ENCODE measurements around the gene MYT1.

Gene MYT1

DNA sequence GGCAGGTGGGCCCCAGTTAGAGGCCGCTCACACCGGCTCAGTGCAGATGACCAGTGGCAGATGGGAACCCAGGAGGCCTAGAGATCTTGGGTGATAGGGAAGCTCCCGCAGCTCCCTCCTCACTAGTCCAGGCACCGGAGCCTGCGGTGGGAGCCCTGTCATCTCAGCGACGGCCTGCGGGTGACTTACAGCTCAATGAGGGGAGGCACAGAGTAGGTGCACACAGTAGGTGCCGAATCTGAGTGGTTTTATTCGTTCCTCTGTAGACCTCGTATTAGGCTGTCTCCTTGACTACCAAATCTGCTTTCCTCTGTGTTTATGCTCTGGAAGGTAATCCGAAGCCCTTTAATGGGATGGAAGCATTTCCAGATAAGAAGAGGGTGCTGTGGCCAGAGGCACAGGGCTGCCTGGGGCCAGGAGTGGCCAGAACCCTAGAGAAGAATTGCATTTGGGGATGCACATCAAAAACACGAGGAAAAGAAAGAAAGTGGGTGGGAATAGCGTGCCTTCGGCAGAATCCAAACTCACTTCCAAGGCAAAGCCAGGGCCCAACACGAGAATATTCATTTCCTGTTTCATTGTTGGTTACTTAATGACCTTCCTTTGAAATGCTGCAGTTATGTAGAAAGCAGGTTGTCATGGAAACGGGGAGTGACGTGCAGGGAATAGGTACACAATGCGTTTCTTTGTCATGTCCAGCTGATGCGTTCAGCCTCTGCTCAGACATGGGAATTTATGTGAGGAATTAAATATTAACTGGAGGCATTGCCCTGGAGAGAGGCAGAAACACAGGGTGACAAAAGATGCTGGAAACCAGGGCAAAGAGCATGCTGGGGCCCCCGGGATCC, 24.7 kb downstream of the MYT1 start:
- DNase-seq (ENCODE audit: low read depth in 1 of 2, low spot score in 1 of 2): no peak

DNA sequence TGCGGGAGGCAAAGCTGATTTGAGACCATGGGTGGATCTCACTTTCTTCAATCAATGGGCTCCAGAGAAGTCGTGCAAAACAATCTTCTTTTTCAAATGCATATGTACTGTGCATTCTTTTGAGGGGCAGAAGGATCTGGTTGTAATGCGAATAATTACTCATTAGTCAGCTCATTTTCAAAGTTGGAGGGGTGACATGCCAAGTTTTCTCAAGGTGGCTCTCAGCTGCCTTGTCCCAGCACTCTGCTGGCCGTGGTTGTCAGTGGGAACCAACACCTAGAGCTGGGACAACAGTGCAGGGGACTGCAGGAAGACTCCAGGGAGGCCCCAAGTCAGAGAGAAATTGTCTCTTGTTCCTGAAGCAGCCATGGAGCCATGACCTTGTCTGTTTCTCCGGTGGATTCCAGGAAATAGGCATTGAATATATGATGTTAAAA, 25.3 kb downstream of the MYT1 start:
- no peak for DNase-seq (ENCODE audit: low read depth in 1 of 2, low spot score in 1 of 2)

DNA sequence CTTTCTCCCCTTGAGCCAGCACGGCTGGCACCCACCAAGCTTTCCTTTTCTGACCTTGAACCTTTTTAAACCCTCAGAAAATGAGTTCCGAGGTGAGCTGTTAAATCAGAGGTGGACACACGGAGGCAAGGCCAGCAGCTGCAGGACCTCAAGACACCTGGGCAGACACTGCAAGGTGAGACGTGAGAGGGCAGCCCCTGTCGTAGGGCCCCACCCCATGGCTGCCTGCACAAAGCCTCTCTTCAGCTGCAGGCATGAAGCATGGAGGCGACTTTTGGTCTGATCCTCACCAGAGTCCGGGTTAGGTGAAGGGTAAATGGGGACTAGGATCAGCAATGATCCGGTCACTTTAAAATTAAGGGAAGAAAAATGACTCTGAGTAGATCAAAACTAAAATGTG, 25.7 kb downstream of the MYT1 start:
- DNase-seq (ENCODE audit: low read depth in 1 of 2, low spot score in 1 of 2): no peak

DNA sequence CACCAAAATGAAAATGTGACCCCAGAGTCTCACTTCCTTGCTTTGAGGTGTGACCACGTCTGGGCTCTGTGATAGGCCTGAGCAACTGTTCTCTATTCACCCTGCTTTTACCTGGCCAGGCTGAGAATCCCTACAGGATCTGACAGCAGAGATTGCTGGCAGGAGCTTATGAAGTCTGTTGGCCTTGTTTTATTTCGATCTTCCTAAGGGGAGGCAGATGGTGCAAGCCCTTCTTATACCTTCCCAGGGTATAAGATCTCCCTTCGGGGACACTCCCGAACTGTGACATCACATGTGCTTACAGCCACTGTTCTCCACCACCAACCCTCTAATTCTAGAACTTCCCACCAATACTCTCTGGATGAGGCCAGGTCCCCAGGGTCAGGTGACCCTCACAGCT, 26.8 kb downstream of the MYT1 start:
- DNase-seq (ENCODE audit: low read depth in 1 of 2, low spot score in 1 of 2): no peak

DNA sequence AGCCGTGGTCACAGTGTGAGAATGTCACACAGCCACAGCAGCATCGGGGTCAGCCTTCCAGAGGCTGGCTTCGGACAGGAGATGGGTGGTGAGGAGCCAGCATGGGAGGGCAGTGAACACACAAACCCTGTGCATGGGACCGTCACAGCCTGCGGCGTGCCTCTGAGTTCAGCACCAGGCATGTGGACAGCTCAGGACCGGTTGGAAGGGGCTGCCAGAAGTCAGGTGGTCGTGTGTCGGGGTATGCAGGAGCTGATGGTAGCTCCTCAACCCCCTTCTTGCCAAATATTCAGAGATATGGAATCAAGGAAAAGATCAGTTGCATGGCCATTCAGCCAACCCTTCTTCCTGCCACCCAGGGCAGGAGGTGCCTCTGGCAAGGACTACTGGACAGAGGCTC, 28.2 kb downstream of the MYT1 start:
- no peak for DNase-seq (ENCODE audit: low read depth in 1 of 2, low spot score in 1 of 2)

DNA sequence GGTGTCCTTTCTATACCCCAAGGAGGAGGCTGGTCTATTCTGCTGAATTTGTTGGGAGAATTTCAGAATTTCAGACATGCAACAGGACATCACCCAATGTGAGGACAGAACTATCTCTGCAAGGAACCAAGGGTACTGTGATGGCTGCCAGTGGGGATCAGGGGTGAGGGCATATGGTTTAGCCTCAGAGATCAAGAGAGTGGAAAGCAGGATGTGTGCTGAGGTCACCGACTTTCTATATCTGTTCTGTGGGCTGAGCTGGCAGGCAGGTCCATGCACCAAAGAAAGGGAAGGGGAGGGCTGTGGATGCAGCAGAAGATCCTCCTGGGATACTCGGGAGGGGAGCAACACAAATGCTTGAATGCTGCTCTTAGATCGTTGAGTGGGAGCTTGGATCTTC, 28.8 kb downstream of the MYT1 start:
- no peak for DNase-seq (ENCODE audit: low read depth in 1 of 2, low spot score in 1 of 2)

DNA sequence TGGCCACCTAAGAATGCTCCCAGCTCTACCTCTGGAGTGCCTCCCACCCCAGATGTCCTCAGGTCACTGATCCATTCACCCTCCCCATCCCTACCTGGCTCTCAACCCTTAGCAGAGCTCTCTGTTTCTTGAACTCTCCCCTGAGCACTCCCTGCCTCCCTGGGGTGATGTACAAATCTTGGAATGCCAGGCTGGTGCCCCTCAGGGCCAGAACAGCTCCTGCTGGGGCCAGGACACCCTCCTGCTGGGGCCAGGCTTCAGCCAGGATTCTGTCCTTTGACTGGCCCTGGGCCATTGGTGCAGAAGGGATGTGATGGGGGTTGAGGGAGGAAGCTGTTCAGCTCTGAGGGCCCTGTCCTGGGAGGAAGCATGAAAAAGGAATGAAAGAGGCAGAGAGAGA, 30.0 kb downstream of the MYT1 start:
- DNase-seq (ENCODE audit: low read depth in 1 of 2, low spot score in 1 of 2): no peak

DNA sequence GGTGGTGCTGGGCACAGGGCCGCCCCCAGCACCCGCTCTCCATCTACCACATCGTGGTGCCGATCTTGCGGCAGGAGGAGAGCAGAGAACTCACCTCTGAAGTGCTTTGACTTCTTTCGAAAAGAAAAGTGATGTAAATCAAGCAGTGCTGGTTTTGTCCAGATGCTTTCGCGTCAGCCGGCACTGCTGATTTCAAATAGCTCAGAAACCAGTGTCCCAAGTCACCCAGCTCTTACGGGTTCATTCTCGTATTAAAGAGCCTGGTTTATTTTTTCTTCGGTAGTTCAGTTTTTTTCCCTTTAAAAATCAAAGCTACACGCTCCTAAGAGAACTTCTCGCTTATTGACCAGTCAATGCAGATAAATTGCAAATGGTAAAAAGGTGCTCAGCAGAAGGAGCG, 32.1 kb downstream of the MYT1 start:
- no peak for DNase-seq (ENCODE audit: low read depth in 1 of 2, low spot score in 1 of 2)

DNA sequence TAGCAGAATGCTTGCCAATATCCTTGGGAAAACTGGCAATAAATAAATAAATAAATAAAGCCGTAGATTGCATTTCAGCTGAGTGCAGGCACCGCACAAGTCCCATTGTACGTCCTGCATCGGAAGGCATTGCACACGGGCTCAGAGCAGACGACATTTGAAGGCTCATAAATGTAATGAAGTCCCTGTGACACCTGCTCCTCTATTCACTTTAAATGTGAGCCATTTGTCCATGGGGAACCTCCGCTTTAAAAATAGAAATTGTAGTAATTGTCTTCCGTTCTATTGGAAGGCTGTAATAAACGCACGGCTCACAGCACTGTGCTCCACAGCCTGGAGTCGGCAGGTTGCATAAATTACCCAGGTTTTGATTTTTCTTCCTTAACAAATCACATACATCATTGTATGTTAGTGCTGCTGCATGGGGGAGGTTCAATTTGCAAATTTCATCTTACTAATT, 32.6 kb downstream of the MYT1 start:
- no peak for DNase-seq (ENCODE audit: low read depth in 1 of 2, low spot score in 1 of 2)

DNA sequence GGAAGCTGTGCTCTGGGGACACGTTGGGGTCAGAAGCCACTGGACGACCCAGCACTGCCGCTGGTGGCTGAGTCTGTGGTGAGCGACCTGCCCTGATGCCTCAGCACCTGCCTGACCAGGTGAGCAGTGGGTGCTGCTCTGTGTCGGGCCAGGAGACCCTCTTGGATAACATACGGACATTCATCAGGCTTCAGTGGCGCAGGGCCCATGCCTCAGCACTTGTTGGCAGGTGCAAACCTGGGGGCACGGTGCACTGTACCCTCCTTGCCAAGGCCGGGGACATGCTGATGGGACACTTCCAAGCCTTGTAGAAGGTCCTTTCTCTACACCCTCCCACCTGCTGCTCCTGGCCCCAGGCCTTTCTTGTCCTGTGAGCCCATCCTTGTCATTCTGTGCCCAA, 34.1 kb downstream of the MYT1 start:
- DNase-seq (ENCODE audit: low read depth in 1 of 2, low spot score in 1 of 2): no peak

DNA sequence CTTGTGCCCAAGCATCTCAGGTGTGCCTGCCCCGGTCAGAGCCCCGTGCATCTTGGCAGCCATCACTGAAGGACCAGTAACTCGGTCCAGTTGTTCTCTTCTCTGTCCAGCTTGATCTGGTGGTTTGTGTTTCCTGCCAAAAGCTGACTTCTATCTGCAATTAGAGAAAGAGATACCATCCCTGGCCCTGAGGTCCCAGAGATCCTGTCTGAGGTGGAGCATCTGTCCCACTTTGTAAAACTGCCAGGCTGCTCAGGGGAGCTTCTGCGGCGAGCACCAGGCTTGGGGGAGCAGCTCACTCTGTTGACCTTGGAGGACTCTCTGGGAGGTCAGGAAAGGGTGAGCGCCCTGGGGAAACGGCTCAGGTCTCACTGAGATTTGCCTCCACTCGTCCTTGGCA, 35.1 kb downstream of the MYT1 start:
- DNase-seq (ENCODE audit: low read depth in 1 of 2, low spot score in 1 of 2): no peak

DNA sequence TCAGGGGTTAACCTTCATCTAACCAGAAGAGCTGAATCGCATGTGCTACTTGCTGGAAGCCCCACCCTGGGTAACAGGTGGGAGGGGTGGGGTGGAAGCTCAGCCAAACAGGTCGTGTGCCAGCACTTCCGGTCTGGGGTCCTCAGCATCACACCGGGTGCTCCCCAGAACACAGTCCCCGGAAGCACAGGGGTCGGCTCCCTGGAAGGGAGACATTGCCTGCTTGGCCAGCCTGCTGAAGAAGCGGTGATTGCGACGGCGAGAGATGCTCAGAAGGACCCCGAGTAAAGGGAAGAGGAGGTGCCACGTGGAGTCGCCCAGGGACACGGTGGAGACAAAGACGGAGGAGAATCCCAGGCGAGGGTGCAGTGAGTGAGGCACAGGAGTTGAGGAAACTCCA, 36.5 kb downstream of the MYT1 start:
- no peak for DNase-seq (ENCODE audit: low read depth in 1 of 2, low spot score in 1 of 2)

DNA sequence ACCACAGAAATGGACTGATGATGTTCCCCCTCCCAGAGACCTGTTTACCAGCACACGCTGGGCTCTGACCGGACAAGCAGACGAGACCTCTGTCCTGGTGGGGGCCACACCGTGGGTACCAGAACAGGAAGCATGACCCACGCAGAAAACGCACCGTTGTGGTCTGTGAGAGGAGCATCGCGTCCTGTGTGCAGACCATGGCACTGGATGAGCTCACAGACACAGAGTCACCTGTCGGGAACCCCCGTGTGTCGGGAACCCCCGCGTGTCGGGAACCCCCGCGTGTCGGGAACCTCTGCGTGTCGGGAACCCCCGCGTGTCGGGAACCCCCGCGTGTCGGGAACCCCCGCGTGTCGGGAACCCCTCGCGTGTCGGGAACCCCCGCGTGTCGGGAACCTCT, 37.4 kb downstream of the MYT1 start:
- no peak for DNase-seq (ENCODE audit: low read depth in 1 of 2, low spot score in 1 of 2)

DNA sequence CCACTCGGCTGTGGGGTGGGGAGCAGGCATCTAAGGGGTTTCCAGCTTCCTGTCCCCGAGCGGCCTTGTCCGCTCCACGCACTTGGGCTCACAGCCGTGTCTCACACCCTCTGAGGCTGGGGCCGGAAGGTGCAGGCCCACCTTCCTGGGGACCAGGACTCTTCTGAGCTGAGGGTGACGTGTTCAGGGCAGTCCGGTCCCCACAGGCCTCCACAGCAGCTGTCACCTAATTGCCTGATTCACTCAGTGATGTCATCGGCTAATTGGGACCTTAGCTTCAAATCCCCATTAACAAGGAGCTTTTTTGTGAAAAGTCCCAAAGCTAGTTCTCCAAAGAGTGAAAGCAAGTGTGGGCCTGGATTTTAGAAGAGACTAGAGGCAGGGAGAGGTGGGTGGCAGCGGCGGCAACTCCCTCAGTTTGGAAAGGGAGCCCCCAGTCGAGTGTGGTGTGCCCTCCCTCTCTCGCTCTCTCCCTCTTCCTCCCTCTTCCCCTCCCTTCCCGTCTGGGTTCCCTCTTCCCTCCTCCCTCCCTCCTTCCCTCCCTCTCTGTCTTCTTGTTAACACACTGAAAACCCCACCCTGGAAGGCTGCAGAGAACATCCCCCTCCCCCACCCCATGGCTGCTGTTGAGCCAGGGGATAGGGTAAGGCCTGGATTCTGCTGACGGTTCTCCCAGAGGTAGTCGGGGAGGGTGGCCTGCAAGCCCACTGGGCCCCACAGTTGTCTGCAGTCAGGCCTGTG, 39.0 kb downstream of the MYT1 start:
- no peak for DNase-seq (ENCODE audit: low read depth in 1 of 2, low spot score in 1 of 2)

DNA sequence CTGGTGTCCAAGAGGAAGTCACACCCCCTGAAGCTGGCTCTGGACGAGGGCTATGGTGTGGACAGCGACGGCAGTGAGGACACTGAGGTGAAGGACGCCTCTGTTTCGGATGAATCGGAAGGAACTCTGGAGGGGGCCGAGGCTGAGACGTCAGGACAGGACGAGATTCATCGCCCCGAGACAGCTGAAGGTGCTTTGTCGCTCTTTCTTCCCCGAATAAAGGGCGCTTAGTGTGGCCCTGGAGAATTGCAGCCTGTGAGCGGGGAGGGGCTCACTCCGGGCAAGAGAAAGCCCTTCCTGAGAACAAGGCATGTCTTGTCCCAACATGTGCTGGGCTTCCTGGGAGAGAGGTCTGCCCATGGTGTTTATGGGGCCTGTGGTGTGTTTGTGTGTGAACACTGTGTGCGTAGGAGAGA, 41.4 kb downstream of the MYT1 start:
- no peak for DNase-seq (ENCODE audit: low read depth in 1 of 2, low spot score in 1 of 2)

DNA sequence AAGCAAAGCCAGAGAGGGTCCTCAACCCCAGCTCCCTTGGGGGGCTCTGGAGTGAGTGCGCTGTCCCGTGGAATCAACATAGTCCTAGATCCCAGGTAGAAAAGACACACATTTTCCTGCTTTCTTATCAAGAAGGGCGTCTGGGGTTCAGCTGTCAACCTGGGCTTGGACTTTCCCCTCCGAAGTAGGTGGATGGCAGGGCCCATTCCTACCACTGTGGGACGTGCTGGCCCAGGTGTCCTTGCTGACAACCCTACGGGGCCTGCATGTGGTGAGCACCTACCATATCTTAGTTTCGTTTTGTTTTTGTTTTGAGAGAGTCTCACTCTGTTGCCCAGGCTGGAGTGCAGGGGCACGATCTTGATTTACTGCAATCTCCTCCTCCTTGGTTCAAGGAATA, 42.4 kb downstream of the MYT1 start:
- no peak for DNase-seq (ENCODE audit: low read depth in 1 of 2, low spot score in 1 of 2)

DNA sequence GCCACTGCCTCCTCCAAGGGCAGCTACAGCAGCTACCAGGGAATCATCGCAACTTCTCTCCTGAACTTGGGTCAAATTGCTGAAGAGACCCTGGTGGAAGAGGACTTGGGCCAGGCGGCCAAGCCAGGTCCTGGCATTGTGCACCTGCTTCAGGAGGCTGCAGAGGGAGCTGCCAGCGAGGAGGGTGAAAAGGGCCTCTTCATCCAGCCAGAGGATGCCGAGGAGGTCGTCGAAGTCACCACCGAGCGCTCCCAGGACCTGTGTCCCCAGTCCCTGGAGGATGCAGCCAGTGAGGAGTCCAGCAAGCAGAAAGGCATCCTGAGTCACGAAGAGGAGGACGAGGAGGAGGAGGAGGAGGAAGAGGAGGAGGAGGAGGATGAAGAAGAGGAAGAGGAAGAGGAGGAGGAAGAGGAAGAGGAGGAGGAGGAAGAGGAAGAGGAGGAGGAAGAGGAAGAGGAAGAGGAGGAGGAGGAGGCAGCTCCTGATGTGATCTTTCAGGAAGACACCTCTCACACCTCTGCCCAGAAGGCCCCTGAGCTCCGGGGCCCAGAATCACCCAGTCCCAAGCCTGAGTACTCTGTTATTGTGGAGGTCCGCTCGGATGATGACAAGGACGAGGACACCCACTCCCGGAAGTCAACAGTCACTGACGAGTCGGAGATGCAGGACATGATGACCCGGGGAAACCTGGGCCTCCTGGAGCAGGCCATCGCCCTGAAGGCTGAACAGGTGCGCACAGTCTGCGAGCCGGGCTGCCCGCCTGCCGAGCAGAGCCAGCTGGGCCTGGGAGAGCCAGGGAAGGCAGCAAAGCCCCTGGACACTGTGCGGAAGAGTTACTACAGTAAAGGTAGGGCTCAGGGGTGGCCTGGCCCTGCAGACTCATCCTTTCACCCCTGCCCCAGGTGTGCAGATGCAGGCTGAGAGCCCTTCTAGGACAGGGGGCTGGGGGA, 43.7 kb downstream of the MYT1 start:
- DNase-seq (ENCODE audit: low read depth in 1 of 2, low spot score in 1 of 2): no peak

DNA sequence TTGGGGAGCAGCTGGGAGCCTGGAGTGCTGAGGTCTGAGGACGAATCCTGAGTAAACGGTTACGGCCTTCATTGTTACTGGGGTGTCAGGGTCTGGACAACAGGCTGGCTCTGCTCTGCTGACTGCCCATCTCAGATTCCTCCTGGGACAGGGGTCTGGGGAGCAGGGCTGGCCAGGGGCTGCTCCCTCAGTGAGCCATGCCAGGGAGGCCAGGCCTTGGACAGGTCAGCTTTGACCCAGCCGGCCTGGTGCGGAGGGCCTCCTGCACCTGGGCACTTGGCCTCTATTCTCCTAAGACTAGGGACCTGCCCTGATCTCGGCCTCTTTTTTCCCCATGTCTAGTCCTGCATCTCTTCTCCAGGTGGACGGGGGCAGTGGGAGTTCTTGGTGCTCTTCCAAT, 44.9 kb downstream of the MYT1 start:
- no peak for DNase-seq (ENCODE audit: low read depth in 1 of 2, low spot score in 1 of 2)

DNA sequence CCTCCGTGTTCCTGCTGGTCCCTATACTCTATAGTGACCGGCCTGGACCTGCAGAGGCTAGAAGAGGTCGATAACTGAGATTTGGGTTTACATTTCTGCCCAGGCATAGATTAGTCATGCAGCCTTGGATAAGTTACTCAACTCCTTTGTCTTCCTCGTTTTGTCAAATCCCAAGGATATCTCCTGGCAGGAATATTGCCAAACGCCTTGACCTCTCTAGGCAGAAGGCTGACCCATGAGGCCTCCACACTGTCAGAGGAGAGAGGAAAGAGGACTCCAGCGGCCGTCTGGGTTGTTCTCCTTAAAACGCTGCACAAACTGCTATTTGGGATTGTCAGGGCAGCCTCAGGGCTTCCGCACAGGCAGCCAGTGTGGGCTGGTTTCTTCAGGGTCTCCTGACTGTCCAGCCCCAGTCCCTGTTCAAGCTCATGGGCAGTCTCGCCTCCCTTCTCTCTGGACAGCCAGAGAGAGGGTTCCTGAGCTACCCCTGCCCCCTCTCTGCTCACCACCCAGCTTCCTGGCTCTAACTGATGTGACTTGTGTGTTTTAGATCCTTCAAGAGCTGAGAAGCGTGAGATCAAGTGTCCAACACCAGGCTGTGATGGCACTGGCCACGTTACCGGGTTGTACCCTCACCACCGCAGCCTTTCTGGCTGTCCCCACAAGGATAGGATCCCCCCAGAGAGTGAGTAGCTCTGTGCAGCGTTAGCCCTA, 46.6 kb downstream of the MYT1 start:
- no peak for DNase-seq (ENCODE audit: low read depth in 1 of 2, low spot score in 1 of 2)

DNA sequence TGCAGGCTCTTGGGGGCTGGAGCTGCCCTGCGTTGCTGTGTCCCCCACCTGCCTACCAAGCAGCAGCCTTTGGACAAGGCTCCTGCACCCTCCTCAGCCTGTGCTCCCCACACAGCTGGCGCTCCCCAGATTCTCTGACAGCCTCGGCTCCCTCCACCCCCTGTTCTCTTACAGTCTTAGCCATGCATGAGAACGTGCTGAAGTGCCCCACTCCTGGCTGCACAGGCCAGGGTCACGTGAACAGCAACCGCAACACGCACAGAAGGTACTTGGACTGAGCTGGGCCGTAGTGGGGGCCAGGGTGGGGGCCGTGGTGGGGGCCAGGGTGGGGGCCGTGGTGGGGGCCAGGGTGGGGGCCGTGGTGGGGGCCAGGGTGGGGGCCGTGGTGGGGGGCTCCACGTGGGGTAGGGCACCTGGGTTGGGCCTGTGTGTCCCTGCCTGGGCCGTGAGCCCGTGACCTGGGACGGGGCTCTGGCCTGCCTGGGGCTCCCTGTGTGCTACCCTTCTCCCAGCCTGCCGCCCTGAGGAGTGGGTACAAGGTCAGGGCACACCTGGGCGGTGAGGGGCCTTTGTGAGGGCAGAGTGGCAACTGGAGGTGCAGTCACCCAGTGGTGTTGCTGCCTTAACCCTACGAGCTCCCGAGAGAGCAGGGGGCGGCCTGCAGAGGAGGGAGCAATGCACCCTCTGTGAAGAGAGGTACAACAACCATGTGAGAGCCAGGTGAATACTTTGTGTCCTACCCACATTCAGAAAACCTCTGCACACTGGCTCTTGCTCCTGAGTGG, 47.8 kb downstream of the MYT1 start:
- no peak for DNase-seq (ENCODE audit: low read depth in 1 of 2, low spot score in 1 of 2)
